NK-92 (cell line): ENCODE results near the gene HNF1A.

ENCODE experiments used
- DNase-seq: peaks from one replicate; lab custom pipeline; 2025; ENCODE audit not compliant: unreplicated experiment; lab: John Stamatoyannopoulos, UW

The HNF1A gene

DNA sequence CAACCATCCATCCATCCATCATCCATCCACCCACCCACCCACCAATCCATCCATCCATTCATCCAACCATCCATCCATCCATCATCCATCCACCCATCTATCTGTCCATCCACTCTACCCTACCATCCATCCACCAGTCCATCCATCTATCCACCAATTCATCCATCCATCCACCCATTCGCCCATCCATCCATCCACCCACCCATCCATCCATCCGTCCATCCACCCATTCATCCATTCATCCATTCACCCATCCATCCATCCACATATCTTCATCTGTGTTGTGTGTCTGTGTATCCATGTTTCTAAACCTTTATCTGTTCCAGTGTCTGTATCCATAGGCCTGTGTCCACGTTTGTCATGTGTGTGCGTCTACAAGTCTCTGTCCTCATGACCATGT, 9.9 kb downstream of the HNF1A start:
- no peak for DNase-seq

DNA sequence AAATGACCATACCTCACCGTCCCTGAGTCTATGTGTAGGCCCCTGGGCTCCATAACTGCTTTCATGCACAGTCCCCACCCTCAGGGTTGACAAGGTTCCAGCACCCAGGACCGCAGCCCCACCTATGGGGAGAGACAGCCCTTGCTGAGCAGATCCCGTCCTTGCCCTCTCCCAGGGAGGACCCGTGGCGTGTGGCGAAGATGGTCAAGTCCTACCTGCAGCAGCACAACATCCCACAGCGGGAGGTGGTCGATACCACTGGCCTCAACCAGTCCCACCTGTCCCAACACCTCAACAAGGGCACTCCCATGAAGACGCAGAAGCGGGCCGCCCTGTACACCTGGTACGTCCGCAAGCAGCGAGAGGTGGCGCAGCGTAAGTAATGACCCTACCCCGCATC, 10.3 kb downstream of the HNF1A start:
- no peak for DNase-seq

DNA sequence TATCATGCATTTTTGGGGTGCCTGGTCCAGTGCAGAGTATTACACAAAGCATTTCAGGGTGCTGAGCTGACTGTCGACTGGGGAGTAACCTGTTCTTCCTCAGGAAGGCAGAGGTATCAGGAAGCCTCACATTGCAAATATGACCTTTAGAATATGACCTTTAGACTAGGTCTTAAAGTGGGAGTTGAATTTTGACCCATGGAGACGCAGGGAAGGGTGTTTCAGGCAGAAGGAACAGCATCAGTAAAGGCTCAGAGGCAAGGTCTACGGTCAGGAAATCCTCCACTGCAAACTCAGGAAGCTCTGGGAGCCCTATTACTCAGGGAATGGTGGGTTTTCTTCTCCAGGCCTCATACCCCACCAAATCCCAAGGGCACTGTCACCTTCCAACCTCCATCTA, 11.3 kb downstream of the HNF1A start:
- no peak for DNase-seq

DNA sequence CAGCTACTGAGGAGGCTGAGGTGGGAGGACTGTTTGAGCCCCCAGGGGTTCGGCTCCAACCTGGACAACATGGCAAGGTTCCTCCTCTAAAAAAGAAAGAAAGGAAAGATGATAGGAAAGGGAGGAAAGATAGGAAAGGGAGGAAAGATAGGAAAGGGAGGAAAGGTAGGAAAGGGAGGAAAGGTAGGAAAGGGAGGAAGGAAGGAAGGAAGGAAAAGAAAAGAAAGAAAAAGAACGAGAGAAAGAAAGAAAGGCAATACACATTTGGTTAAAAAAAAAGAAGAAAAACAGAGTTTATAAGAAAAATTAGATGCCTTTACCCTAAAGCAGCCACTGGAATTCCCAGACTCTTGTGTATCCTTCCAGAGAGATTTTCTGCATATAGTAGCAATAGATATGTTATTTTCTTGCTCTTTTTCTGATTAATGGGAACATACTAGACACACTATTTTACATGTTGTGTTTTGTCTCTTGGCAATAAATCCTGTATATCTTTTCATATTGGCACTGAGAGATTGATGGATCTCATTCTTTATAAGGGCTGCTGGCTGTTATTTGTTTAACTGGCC, 12.2 kb downstream of the HNF1A start:
- no peak for DNase-seq

DNA sequence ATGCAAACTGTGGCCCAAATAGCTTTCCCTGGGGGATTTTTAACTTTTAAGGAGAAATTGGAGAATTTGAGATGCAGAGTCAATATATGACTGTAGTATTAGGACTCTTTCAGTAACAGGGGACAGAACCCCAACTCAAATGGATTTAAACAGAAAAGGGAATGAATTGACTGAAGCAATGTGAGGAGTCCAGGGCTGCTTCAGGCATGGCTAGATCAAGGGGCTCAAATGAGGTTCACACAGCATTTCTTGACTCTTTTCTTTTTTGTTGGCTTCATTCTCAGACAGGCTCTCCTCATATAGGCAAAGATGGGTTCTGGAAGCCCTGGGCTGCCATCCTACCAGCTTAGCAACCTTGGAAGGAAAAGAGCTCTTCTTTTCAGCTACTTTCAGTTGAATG, 13.6 kb downstream of the HNF1A start:
- no peak for DNase-seq

- no peak for DNase-seq
Observed at GRCh38 chr12:120992989-120993388, 14.6 kb downstream of the HNF1A start.

- no peak for DNase-seq
Observed at GRCh38 chr12:120993496-120993895, 15.2 kb downstream of the HNF1A start.

DNA sequence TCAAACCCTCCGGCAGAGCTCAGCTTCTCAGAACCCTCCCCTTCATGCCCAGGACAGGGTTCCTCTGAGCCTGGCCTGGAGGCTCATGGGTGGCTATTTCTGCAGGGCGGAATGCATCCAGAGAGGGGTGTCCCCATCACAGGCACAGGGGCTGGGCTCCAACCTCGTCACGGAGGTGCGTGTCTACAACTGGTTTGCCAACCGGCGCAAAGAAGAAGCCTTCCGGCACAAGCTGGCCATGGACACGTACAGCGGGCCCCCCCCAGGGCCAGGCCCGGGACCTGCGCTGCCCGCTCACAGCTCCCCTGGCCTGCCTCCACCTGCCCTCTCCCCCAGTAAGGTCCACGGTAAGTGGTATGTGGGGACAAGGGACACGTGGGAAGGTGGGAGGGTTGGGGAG, 15.7 kb downstream of the HNF1A start:
- DNase-seq = no peak

- DNase-seq = no peak
Observed at GRCh38 chr12:120994589-120995337, 16.4 kb downstream of the HNF1A start.

DNA sequence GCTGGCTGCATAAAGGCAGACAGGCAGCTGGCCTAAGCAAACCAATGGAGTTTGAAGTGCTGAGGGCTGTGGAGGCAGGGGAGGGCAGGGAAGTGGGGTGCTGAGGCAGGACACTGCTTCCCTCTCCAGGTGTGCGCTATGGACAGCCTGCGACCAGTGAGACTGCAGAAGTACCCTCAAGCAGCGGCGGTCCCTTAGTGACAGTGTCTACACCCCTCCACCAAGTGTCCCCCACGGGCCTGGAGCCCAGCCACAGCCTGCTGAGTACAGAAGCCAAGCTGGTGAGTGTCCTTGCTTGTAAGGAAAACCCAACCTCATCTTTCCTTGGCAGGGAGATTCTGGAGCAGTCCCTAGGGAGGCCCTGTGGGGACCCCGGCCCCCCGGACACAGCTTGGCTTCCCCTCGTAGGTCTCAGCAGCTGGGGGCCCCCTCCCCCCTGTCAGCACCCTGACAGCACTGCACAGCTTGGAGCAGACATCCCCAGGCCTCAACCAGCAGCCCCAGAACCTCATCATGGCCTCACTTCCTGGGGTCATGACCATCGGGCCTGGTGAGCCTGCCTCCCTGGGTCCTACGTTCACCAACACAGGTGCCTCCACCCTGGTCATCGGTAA, 17.9 kb downstream of the HNF1A start:
- no peak for DNase-seq

DNA sequence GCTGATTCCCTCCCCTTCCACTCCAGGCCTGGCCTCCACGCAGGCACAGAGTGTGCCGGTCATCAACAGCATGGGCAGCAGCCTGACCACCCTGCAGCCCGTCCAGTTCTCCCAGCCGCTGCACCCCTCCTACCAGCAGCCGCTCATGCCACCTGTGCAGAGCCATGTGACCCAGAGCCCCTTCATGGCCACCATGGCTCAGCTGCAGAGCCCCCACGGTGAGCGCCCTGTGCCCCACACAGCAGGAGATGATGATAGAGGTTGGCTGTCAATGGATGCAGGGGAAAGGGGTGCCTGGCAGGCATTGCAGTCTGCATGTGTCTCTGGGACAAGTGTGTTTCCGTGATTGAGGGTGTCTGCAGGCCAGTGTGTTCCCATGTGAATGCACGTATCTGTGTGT, 19.1 kb downstream of the HNF1A start:
- DNase-seq = no peak

DNA sequence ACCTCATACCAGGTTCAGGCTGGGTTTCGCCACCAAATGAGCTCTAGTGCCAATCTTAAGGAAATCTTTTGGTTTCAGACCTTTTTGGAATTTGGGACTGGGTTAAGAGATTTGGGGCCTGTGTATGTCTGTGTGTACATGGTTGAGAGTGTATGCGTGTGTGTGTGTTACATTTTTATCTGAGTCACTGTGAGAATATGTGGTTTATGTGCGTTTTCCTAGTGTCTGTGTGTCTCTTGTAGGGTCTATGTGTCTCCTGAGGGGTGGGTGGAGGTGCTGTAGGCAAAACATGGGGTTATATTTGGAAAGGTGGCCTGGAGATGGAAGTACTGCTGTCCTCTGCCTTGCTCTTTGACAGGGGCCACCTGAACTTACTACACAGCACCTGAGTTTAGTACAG, 20.1 kb downstream of the HNF1A start:
- DNase-seq = no peak

DNA sequence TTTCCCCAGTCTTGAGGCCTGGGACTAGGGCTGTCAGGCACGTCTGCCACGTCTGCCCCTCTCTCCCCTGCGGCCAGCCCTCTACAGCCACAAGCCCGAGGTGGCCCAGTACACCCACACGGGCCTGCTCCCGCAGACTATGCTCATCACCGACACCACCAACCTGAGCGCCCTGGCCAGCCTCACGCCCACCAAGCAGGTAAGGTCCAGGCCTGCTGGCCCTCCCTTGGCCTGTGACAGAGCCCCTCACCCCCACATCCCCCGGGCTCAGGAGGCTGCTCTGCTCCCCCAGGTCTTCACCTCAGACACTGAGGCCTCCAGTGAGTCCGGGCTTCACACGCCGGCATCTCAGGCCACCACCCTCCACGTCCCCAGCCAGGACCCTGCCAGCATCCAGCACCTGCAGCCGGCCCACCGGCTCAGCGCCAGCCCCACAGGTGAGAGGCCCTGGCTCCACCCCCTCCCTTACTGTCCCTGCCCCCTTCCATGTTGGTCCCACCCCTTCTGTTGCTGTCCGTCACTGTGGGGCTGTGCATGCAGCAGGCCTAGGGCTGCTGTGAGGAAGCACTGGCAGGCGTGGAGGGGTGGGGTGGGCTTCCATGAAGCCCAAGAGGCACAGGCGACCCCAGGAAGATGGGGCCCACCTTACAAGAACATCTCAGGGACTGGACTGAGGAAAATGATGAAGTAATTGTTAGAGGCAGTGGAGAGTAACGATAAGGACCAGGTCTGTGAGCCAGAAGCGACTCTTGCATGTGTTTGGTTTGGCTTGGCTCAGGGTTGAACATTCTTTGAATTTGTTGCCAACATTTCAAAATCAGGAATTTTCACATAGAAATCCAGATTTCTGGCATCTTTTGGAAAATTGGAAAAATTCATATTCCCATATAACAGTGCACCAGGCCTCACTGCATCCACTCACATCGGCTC, 21.1 kb downstream of the HNF1A start:
- DNase-seq = no peak

- DNase-seq = no peak
Observed at GRCh38 chr12:121000530-121000929, 22.2 kb downstream of the HNF1A start.

DNA sequence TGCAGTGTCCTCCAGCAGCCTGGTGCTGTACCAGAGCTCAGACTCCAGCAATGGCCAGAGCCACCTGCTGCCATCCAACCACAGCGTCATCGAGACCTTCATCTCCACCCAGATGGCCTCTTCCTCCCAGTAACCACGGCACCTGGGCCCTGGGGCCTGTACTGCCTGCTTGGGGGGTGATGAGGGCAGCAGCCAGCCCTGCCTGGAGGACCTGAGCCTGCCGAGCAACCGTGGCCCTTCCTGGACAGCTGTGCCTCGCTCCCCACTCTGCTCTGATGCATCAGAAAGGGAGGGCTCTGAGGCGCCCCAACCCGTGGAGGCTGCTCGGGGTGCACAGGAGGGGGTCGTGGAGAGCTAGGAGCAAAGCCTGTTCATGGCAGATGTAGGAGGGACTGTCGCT, 22.7 kb downstream of the HNF1A start:
- DNase-seq = no peak

DNA sequence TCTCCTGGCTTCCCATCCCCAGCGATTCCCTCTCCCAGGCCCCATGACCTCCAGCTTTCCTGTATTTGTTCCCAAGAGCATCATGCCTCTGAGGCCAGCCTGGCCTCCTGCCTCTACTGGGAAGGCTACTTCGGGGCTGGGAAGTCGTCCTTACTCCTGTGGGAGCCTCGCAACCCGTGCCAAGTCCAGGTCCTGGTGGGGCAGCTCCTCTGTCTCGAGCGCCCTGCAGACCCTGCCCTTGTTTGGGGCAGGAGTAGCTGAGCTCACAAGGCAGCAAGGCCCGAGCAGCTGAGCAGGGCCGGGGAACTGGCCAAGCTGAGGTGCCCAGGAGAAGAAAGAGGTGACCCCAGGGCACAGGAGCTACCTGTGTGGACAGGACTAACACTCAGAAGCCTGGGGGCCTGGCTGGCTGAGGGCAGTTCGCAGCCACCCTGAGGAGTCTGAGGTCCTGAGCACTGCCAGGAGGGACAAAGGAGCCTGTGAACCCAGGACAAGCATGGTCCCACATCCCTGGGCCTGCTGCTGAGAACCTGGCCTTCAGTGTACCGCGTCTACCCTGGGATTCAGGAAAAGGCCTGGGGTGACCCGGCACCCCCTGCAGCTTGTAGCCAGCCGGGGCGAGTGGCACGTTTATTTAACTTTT, 23.6 kb downstream of the HNF1A start:
- DNase-seq = no peak

GRCh38 chr12:121003650-121004049, 25.3 kb downstream of the HNF1A start:
- no peak for DNase-seq

DNA sequence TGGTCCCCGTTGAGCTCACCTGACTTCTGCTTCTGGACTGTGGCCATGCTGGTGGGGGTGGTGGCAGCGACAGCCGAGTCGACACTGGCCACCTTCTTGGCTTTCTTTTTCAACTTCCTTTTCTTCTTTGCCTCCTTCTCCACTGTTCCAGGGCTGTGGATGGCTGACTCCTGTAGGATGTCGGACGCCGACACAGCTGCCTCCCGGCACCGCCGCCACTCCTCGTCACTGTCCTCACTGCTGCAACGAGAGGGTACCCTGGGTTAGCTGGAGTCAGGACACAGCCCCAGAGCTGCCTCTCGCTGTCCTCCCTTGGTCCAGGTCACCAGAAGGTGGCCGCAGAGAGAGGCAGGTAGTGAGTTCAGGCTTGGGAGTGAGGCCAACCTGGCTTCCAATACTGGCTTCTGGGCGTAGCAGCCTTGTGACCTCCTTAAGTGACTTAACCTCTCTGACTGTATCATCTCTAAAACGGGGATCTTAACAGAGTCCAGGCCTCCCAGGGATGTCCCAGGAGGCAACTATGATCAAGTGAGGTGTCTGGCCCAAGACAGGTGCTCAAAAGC, 26.0 kb downstream of the HNF1A start:
- no peak for DNase-seq

DNA sequence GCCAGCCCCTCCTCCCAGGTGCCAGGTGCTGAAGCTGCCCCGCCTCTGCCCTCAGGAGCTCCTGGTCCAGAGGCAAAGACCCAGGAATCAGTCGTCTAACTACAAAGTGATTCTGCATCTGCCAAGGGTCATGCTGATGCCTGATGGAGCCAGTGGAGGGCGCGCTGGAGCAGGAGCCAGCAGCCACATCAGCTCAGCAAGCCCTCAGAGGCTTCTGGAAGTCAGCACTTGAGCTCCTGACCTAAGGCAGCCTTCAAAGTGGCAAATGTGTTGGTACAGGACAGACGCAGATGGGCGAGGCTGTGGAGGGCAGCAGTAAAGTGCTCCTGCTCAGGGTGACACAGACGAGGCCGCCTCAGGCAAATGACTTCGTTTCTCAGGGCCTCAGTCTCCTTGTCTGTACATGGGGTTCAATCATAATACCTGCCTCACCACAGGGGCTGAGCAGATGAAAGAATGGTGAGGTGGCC, 27.0 kb downstream of the HNF1A start:
- no peak for DNase-seq

DNA sequence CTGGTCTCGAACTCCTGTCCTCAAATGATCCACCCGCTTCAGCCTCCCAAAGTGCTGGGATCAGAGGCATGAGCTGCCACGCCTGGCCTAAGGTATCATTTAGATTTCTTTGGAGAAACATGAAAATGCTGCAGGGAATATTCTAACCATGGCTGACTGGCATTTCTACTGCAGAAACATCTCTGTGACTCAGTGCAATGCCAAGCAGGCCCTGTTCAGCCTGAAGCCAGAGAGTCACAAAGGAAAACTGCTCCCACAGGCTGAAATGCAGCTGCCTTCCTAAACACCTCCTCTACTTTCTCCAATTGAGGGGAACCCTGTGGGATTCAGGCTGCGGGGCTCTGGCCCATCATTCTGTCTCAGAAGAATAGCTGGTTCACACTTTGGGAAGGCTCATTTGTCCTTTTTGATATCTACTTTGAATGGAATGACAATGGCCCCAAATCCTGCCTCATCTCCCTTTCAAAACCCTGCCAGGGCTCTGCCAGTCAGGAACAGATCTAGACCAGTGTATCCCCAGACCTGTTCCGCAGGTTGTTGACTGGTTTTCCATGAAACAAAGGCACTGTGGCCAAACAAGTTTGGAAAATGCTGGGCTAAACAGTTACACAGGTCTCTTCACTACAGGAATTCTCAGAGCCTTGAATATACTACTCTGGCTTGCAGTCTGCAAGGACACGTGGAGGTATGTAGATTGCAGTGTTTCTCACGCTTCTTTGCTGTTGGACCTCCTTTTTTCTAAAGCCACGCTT, 30.2 kb downstream of the HNF1A start:
- no peak for DNase-seq
